K562 (cell line): ENCODE results near the gene SH3TC1. TPM values are rescaled to one million over a fixed set of nuclear protein-coding genes. Genes with fewer than 3 reads are reported as not detected.

Experiments
- ATAC-seq: fragments of 200-7000 bp; cut with Tn5 transposase; 3 replicates; pipeline ENCODE4 v1.9.1; 2020; ENCODE audit warnings: moderate library complexity
- BruUV-seq: library from RNA; stranded (reverse); fragments of 400-500 nt; replicated peaks from 2 replicates; lab custom pipeline; 2021; lab: Mats Ljungman, UMichigan
- CTCF ChIA-PET: fragments of 300-600 bp; formaldehyde crosslinking; extraction: SDS; loops from one replicate; lab custom pipeline; 2021; ENCODE audit warnings: low intra/inter-chr PET ratio; lab: Yijun Ruan, JAX
- POLR2A ChIA-PET: fragments of 300-600, 350-650 bp; sonication (Branson Sonifier 250); formaldehyde crosslinking; extraction: SDS; loops from one replicate; lab custom pipeline; 2021; ENCODE audit warnings: antibody characterized with exemption, inconsistent platforms; lab: Yijun Ruan, JAX
- DNase-seq, 4 experiments: peaks; one replicate each; pipeline versions ENCODE4 v3.0.0 to v3.0.0-alpha.2; 2011 to 2018; ENCODE audit warnings: low spot score in 3 of 4, mixed read lengths in 3 of 4; ENCODE audit errors: extremely low read depth in 1 of 4
- FAIRE-seq: peaks from 2 replicates; lab custom pipeline; 2011; peaks lifted over from hg19 to GRCh38; lab: Jason Lieb, UNC
- H2AFZ ChIP-seq: 2 replicates; pipeline ENCODE4 v1.6.0; 2011; ENCODE audit warnings: low read depth, low read length, control low read depth, inconsistent platforms
- H3K27ac ChIP-seq: fragments of 200-600 bp; 3 replicates; pipeline ENCODE4 v1.8.0; 2011; ENCODE audit warnings: low read depth, mild to moderate bottlenecking, control low read depth, inconsistent platforms, low read length, moderate library complexity, mixed read lengths; ENCODE audit errors: extremely low read depth
- H3K27me3 ChIP-seq, 2 experiments: fragments of 300-600 bp in 1 of 2; 2 replicates in 1 of 2; 3 replicates in 1 of 2; pipeline versions ENCODE4 v1.6.0 to v1.8.0; 2011; ENCODE audit warnings: inconsistent platforms in 2 of 2, low read length in 2 of 2, mild to moderate bottlenecking in 1 of 2, mixed read lengths in 1 of 2, moderate library complexity in 1 of 2; ENCODE audit not compliant: control insufficient read depth in 2 of 2, insufficient read depth in 2 of 2
- H3K36me3 ChIP-seq: fragments of 300-600 bp; 3 replicates; pipeline ENCODE4 v1.8.0; 2011; ENCODE audit warnings: mild to moderate bottlenecking, low read length, inconsistent platforms; ENCODE audit not compliant: control insufficient read depth, insufficient read depth
- H3K4me1 ChIP-seq, 2 experiments: fragments of 200-600 bp in 1 of 2; replicated peaks in 1 of 2; 2 replicates in 1 of 2; 3 replicates in 1 of 2; pipeline versions ENCODE4 v1.5.1 to v1.8.0; 2011; ENCODE audit warnings: inconsistent platforms in 2 of 2, low read length in 2 of 2, mild to moderate bottlenecking in 1 of 2, mixed read lengths in 1 of 2, moderate library complexity in 1 of 2; ENCODE audit not compliant: control insufficient read depth in 2 of 2, insufficient read depth in 2 of 2
- H3K4me2 ChIP-seq: 2 replicates; pipeline ENCODE4 v1.6.1; 2011; ENCODE audit warnings: low read length, control low read depth, inconsistent platforms, mixed read lengths; ENCODE audit not compliant: insufficient read depth
- H3K4me3 ChIP-seq: fragments of 200-600 bp; sonication (generic), shearing (Covaris generic); 2 replicates; pipeline ENCODE4 v1.5.1; 2016; ENCODE audit warnings: control low read depth, inconsistent platforms
- H3K79me2 ChIP-seq: fragments of 200-600 bp; 3 replicates; pipeline ENCODE4 v1.8.0; 2011; ENCODE audit warnings: low read length, inconsistent platforms; ENCODE audit not compliant: control insufficient read depth, insufficient read depth
- H3K9ac ChIP-seq, 2 experiments: 2 replicates each; pipeline versions ENCODE4 v1.6.0 to v1.6.1; 2011; ENCODE audit warnings: low read depth in 2 of 2, low read length in 2 of 2, control low read depth in 1 of 2, inconsistent platforms in 1 of 2, mild to moderate bottlenecking in 1 of 2, mixed read lengths in 1 of 2; ENCODE audit not compliant: insufficient read depth in 1 of 2
- H3K9me1 ChIP-seq: one replicate; pipeline ENCODE4 v1.6.0; 2011; ENCODE audit warnings: inconsistent platforms, mild to moderate bottlenecking, low read length, moderate library complexity; ENCODE audit not compliant: control insufficient read depth, insufficient read depth
- H3K9me3 ChIP-seq: replicated peaks from 2 replicates; pipeline ENCODE4 v1.5.1; 2011; ENCODE audit warnings: low read depth, low read length, inconsistent platforms; ENCODE audit not compliant: control insufficient read depth, insufficient read depth
- H4K20me1 ChIP-seq: replicated peaks from 2 replicates; pipeline ENCODE4 v1.6.1; 2011; ENCODE audit warnings: low read length, inconsistent platforms, mixed read lengths; ENCODE audit not compliant: control insufficient read depth, insufficient read depth
- FOXA3 ChIP-seq, 2 experiments: fragments of 450-650 bp in 1 of 2; sonication (generic) in 1 of 2; formaldehyde crosslinking; IDR thresholded peaks in 1 of 2; conservative IDR thresholded peaks in 1 of 2; 2 replicates each; pipeline versions ENCODE4 v1.4.0 to v1.8.0; 2020 to 2022; ENCODE audit warnings: mild to moderate bottlenecking in 2 of 2, missing genetic modification reagents in 1 of 2
- GABPB1 ChIP-seq: sonication (generic); formaldehyde crosslinking; IDR thresholded peaks from 2 replicates; pipeline ENCODE4 v1.8.0; 2022; ENCODE audit warnings: mild to moderate bottlenecking, missing genetic modification reagents
- GMEB1 ChIP-seq: fragments of 250-450 bp; sonication (Bioruptor Pico); IDR thresholded peaks from 2 replicates; pipeline ENCODE4 v1.4.0; 2020; ENCODE audit warnings: mild to moderate bottlenecking
- PHF8 ChIP-seq: fragments of 200-600 bp; sonication (generic); IDR thresholded peaks from 2 replicates; pipeline ENCODE4 v1.6.1; 2012; ENCODE audit warnings: mixed run types, mild to moderate bottlenecking, inconsistent platforms, low read length, moderate library complexity, borderline replicate concordance
- PURB ChIP-seq: sonication (generic); formaldehyde crosslinking; IDR thresholded peaks from 2 replicates; pipeline ENCODE4 v1.9.0; 2021; ENCODE audit warnings: low read depth, mild to moderate bottlenecking, missing genetic modification reagents
- ZFP30 ChIP-seq: fragments of 250-450 bp; sonication (Bioruptor Pico); IDR thresholded peaks from 2 replicates; pipeline ENCODE4 v1.8.0; 2022; ENCODE audit warnings: moderate library complexity, mild to moderate bottlenecking, inconsistent platforms, borderline replicate concordance
- ZNF134 ChIP-seq: fragments of 250-450 bp; sonication (Bioruptor Pico); conservative IDR thresholded peaks from 2 replicates; pipeline ENCODE4 v1.4.0; 2020
- ZNF140 ChIP-seq: fragments of 250-450 bp; sonication (Bioruptor Pico); IDR thresholded peaks from 2 replicates; pipeline ENCODE4 v1.8.0; 2021; ENCODE audit warnings: moderate library complexity, mild to moderate bottlenecking, inconsistent platforms
- WGBS: fragments of 100-300 bp; shearing (Covaris generic); methylation state at CpG from one replicate; pipeline ENCODE4 v1.1.6; 2016; ENCODE audit warnings: low coverage, mixed read lengths; ENCODE audit not compliant: insufficient coverage; ENCODE audit errors: missing lambda C conversion rate; 5-methylcytosine and 5-hydroxymethylcytosine counted together
- in situ Hi-C: fragments of 300-500 bp; cut with MboI; formaldehyde crosslinking; loops from 4 replicates; pipeline ENCODE4 v1.15.0; 2018; ENCODE audit warnings: inconsistent platforms, mixed read lengths
- intact Hi-C: fragments of 100-400 bp; cut with micrococcal nuclease; formaldehyde crosslinking; loops from 2 replicates; pipeline ENCODE4 v1.14.2; 2022
- polyA plus RNA-seq, 8 experiments: library from polyadenylated mRNA; depleted of rRNA in 4 of 8; stranded (reverse) in 5 of 8; unstranded in 3 of 8; fragments of >200 nt; fragmentation: Nextera tagmentation in 2 of 8; fragmentation: Illumina TruSeq in 1 of 8; extraction: Ambion mirVana in 2 of 8; extraction: Trizol in 1 of 8; gene quantifications; 2 replicates each; pipeline versions ENCODE4 v1.2.1 to v1.2.3, GENCODE V29; 2011 to 2014; ENCODE audit warnings: inconsistent platforms in 1 of 8, missing spikeins in 1 of 8
- total RNA-seq, 7 experiments: library from RNA; depleted of rRNA in 6 of 7; stranded (reverse); fragments of >200 nt in 6 of 7; fragmentation: Illumina TruSeq in 2 of 7; extraction: Trizol in 2 of 7; gene quantifications; 2 replicates each; pipeline versions ENCODE4 v1.2.1 to v1.2.3, GENCODE V29; 2011 to 2021; ENCODE audit warnings: low replicate concordance in 1 of 7

SH3TC1 gene
- total and polyA plus RNA-seq, 9 of the 15 experiments (the other 6 are each of a cell fraction or from before 2014, with no cell fraction given): 0.04 to 2.1 (median 0.48) TPM; not detected in 1

- TF ChIP-seq ZNF134 (CRISPR knock-in tag): no peak
- TF ChIP-seq FOXA3 (CRISPR knock-in tag; conservative IDR thresholded peaks at IDR 0.05 in 1 of 2, IDR thresholded peaks at IDR 0.05 in 1 of 2): no peak
- TF ChIP-seq ZFP30: no peak
- no peak for TF ChIP-seq GABPB1 (CRISPR knock-in tag)
- no peak for TF ChIP-seq PURB (CRISPR knock-in tag)
- TF ChIP-seq PHF8: no peak
- no peak for TF ChIP-seq ZNF140
- TF ChIP-seq GMEB1 (CRISPR knock-in tag): no peak
- Histone ChIP-seq H3K4me3 (no peak overlapping the region), H3K4me1 (peaks cover 0 to 31% of the 10 kb centered on the region in 2 experiments; a peak in 2 of 5 replicates), H3K79me2 (no peaks in the 10 kb centered on the region), H3K27me3 (peaks cover 2 to 61% of the 10 kb centered on the region in 2 experiments; a peak in 4 of 5 replicates), H4K20me1 (peaks cover 5% of the 10 kb centered on the region; the same call in 1 of the 2 replicates), H3K9ac (peak overlapping the region in 1 of 2 experiments; percentile 17; a peak in 1 of 4 replicates), H3K36me3 (no peaks in the 10 kb centered on the region), H3K9me3 (no peaks in the 10 kb centered on the region), H3K4me2 (no peak overlapping the region), H2AFZ (no peak overlapping the region), H3K9me1 (no peaks in the 10 kb centered on the region), H3K27ac (no peak overlapping the region)
- in situ Hi-C loops (no loop called here), intact Hi-C loops (no loop called here)
- BruUV-seq: no TSS peak
- 32% methylated on average over 10 of the region's 14 CpGs for WGBS
- DNase-seq (no peak), FAIRE-seq (no peak), ATAC-seq (no peak)
- ChIA-PET POLR2A (interaction anchor here (0.5 to 1.1 kb wide), 2 partner anchors 15 to 61 kb away, joined by 4 read pairs; no protein-coding TSS in a partner anchor), CTCF (no interaction called here)
Observed at GRCh38 chr4:8282134-8282641, 83.1 kb downstream of the SH3TC1 start.
